ENCODE results near the gene IFNL3.

Gene IFNL3

GRCh38 chr19:39212375-39212742 lies 32.4 kb downstream of the IFNL3 start:
- DNase-seq = peak; percentile 81

DNA sequence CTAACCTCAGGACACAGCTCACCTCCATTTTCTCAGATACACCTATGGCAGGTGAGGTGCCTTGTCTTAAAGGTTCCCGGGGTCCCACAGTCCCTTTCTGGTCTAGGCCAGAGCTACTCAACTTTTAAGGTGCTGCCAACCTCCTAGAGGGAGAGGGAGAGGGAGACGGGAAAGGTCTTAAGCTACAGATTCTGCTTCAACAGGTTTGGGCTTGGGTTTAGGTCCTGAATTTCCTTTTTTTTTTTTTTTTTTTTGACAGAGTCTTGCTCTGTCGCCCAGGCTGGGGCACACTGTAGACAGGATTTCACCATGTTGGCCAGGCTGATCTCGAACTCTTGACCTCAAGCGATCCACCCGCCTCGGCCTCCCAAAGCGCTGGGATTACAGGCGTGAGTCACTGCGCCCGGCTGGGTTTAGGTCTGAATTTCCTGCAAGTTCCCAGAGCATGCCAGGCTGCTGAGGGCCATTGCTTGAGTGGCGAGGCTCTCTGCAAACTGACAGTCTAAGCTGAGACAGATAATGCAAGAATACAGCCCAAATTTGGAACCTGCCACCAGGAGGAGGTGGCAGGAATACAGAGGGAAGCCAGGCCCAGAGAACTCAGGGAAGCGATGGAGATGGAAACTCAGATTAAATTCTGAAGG lies 33.0 kb downstream of the IFNL3 start:
- DNase-seq = no peak

DNA sequence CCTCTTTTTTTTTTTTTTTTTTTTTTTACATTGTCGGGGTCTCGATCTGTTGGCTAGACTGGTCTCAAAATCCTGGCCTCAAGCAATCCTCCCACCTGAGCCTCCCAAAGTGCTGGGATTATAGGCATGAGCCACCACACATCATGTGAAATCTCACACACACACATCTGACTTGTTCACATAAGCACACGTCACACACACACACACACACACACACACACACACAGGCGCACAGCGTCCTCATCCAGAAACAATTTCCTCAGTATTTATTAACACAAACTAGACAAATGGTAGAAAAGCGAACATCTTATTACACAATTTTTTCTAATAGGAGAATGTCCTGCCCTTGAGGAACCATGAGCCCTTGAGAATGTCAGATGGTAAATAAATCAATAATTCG lies 35.6 kb downstream of the IFNL3 start:
- DNase-seq = no peak

DNA sequence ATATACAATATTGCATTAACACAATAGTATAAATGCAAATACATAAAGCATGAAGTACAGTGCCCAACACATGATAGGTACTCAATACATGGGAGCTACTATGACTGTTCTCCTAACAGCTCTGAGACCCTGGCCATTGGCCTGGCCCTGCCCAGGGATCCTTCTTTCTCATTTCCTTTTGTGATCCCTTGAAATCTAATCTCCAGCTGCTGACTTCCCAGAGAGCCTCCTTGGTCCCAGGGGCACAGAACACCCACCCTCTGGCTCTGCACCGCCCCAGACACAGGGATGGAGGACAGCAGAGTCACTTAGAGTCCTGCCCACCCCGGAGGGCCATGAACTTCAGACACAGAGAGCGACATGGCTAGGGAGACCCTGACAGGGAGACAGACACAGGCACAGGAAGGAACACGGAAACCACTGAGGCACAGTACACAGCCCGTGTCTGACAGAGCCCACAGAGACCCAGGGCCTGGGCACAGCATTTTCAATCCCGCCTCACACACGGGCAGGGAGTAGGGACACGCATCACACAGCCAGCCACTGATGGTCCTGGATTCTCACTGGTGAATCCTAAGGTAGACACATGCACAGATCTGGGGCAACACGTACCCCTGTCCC lies 36.5 kb downstream of the IFNL3 start:
- no peak for DNase-seq

DNA sequence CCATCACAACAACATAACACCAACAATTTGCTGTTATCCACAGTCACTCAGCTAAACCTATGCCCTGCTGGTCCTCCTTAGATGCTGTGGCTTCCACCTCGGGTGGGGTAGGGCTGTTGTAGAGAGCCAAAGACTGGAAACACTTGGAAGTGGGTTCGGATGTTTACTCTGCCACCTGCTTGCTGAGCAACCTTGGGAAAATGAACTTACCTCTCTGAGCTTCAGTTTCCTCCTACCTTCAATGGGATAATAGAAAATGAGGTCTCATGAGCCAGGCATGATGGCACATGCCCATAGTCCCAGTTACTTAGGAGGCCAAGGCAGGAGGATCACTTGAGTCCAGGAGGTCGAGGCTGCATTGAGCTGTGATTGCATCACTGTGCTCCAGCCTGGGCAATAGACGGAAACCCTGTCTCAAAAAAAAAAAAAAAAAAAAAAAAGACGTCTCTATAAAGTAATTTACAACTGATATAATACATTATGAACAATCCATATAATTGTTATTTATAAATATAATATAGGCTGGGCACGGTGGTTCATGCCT lies 37.4 kb downstream of the IFNL3 start:
- DNase-seq = no peak

- DNase-seq = no peak
Observed at GRCh38 chr19:39206122-39206521, 38.7 kb downstream of the IFNL3 start.

GRCh38 chr19:39205449-39205764 lies 39.4 kb downstream of the IFNL3 start:
- DNase-seq = no peak

- DNase-seq = no peak
Observed at GRCh38 chr19:39203372-39204341, 41.1 kb downstream of the IFNL3 start, which contains the start of gene SYCN. Gene SYCN (minus strand): TSS chr19:39204263. CDS start chr19:39204254, 9 bp downstream.

DNA sequence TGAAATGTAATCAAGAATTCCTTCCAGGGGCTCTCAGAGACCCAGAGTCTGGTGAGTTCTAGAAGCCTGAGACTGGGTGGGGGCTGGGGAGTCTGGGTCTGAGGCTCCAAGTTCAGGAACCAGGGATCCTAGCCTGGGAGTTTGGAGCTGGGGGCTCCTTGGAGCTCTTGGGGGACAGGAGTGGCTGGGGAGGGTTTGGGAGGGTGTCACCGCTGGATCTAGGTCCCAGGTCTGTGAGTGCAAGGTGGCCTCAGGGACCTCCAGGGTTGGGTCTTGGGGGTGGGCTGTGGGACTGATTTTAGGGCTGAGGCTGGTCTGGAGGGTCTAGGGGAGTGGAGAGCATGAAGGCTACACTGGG lies 41.8 kb downstream of the IFNL3 start:
- DNase-seq = no peak

DNA sequence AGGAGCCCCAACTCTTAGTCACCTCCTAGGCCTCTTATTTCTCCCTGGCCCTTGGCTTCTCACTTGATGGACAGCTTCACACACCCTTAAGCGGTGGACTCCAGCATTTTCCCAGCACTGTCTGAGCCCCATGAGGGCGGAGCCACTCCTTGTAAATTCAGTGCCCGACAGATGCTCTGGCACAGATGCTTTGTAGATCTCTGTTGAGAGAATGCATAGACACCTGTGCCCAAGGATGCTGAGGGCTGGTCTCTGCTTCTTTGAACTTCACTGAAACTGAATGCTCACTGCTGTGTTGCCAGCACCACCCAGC lies 44.0 kb downstream of the IFNL3 start:
- no peak for DNase-seq

DNA sequence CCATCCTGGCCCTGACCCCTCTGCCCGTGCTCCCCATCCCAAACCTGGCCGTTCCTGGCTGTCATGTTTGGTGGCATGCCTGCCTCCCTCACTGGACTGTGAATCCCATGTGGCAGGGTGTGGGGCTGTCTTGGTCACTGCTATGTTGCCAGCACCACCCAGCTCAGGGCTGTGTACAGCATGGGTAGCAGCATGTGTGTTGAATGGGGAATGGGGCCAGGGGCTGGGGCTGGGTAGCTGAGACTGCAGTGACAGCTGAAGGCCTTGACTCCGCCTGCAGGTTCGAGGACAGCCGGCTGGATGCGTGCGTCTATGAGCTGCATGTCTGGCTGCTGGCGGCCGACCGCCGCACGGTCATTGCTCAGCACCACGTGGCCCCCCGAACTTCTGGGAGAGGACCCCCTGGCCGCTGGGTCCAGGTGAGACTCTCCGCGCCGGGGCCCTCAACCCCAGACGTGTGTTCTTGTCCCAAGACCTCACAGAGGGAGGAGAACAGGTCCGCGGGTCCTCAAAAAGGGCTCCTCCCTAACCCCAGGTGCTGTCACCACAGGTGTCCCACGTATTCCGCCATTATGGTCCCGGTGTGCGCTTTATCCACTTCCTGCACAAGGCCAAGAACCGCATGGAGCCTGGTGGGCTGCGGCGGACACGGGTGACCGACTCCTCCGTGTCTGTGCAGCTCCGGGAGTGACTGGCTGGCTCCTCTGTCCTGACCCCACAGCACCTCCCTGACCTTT lies 44.6 kb downstream of the IFNL3 start:
- no peak for DNase-seq

- DNase-seq = no peak
Observed at GRCh38 chr19:39199025-39199424, 45.8 kb downstream of the IFNL3 start.

DNA sequence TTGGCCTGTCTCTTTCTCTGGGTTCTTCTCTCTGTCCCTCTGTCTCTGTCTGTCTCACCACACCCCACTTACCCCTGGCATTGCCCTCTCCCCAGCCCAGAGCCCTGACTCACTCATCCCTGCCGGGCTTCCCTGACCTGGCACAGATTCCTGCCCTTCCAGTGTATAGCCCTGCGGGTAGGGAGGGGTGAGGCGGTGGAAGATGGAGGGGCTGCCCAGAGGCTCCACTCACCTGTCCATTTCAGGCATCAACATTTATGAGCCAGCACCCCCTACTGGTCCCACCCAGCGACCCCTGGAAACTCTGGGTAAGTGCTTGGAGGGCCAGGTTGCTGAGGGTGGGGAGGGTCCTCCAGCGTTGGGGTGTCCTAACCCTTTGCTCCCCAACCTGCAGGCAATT lies 47.0 kb downstream of the IFNL3 start:
- DNase-seq = no peak

GRCh38 chr19:39196860-39197562 lies 47.8 kb downstream of the IFNL3 start, which contains the start of gene NCCRP1:
Gene NCCRP1 (plus strand): TSS chr19:39196964. CDS start chr19:39196983, 19 bp downstream.
- no peak for DNase-seq

DNA sequence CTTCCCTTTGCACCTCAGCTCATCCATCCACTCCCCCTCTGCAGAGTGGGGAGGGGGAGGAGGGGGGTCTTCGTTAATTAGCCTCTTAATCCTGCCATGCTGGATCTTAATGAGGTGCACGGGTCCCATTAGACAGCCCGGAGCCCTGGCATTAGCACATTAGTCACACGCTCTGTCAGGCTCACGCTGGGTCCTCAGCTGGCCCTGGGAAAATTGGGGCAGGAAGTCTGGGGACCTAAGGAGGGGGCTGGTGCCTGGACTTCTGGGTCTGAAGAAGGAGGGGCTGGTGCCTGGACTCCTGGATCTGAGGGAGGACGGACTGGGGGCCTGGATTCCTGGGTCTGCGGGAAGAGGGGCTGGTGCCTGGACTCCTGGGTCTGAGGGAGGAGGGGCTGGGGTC lies 48.5 kb downstream of the IFNL3 start:
- DNase-seq = no peak

GRCh38 chr19:39195755-39196154 lies 49.1 kb downstream of the IFNL3 start:
- DNase-seq = no peak

- DNase-seq = no peak
Observed at GRCh38 chr19:39194832-39195542, 49.8 kb downstream of the IFNL3 start.

DNA sequence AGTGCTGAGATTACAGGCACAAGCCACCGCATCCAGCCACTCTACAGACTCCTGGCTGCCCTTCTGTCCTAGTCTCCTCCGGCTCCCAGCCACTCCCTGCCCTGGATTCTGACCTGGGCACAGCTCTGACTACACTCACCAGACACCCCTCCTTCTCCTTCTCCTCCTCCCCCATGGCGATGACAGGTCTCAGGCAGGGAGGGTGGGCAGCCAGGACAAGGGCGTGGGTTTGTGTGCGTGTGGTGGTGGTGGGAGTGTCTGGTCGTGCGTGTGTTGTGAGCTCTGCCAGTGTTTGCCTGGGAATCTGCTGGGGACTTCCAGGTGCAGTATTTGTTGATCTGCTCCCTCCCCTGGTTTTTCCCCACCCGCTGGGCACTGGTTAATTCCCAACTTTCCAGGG lies 51.0 kb downstream of the IFNL3 start:
- no peak for DNase-seq
